Medulla oblongata (tissue), 1 donor: ENCODE data around the gene NAIF1.
"Not testable (repeated sequence)": the region's sequence is repeated elsewhere in the genome, so short reads cannot be mapped to it uniquely, and the experiment has no call there.

Experiments used
- DNase-seq: peaks from one replicate; pipeline ENCODE4 v3.0.0-alpha.2; 2015; ENCODE audit errors: extremely low spot score

Gene NAIF1

DNA sequence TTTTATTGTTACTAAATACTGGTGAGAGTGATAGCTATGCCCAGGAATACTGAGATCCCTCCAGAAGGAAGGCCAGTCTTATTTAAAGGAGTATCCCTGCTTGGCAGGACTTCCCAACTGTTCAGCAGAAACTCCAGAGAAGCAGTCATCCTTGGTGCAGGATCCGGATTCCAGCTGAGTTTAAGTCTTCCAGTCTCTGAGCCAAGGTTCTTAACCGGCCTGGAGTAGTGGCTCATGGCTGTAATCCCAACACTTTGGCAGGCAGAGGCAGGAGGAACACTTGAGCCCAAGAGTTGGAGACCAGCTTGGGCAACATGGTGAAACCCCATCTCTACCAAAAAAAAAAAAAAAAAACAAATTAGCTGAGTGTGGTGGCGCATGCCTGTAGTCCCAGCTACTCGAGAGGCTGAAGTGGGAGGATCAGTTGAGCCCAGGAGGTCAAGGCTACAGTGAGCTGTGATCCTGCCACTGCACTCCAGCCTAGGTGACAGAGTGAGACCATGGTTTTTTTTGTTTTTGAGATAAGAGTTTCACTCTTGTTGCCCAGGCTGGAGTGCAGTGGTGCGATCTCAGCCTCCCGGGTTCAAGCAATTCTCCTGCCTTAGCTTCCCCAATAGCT lies 7.6 kb downstream of the NAIF1 start:
- DNase-seq: no peak

DNA sequence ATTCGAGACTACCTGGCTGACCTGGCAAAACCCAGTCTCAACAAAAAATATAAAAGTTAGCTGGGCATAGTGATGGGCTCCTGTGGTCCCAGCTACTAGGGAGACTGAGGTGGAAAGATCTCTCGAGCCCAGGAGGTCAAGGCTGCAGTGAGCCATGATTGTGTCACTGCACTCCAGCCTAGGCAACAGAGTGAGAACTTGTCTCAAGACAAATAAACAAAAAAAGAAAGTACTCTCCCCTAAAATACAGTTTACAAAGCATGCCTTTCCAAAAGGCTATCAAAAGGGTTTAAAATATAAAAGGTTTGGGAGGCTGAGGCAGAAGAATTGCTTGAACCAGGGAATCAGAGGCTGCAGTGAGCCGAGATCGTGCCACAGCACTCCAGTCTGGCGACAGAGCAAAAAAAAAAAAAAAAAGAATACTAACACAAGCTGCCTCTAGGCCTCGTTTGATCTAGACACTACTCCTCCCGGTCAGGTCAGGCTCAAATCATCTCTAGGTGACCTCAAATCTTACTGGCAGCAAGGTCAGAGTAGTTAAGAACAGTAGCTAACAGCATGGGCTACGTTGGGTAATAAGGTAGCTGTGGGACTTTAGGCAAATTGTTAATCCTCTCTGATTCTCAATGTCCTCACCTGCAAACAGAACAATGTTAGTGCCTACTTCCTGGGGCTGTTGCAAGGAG lies 9.3 kb downstream of the NAIF1 start:
- DNase-seq: no peak

- DNase-seq: no peak
These were observed 10.0 kb downstream of the NAIF1 start for GRCh38 chr9:128056887-128057723.

GRCh38 chr9:128056086-128056485 lies 11.0 kb downstream of the NAIF1 start:
- peak; percentile 48 for DNase-seq

DNA sequence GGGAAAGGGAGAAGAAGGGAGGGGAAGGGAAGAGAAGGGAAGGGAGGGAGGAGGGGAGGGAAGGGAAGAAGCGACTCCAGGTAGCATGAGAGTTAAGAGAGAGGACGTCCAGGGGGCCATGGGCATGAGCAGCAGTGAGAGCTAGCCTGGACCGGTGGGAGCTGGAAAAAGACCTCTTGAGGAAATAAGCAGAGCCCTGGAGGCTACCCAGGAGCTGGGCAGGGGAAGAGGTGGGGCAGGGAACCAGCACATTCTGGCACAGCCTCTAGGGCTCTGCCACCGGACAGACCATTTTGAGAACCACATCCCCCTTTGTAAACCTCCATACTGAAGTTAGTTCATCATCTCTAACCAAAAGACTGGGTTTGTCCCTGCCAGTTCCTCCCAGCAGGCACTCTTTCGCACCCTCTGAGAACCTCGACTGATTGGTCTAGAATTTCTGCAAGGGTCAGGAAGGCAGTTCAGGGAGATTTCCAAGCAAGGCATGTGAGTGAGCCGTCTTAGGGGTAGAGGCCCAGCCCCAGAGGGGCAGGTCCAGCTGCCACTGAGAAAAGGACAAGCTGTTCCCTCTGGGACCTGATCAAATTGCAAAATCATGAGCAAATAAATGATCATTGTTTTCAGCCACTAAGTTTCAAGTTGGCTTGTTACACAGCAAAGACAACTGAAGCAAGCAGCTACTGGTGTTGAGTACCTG lies 11.6 kb downstream of the NAIF1 start:
- DNase-seq: peak; percentile 59

- no peak for DNase-seq
These were observed 13.0 kb downstream of the NAIF1 start for GRCh38 chr9:128054087-128054486.

GRCh38 chr9:128053560-128053959 lies 13.6 kb downstream of the NAIF1 start:
- DNase-seq: peak; percentile 85

DNA sequence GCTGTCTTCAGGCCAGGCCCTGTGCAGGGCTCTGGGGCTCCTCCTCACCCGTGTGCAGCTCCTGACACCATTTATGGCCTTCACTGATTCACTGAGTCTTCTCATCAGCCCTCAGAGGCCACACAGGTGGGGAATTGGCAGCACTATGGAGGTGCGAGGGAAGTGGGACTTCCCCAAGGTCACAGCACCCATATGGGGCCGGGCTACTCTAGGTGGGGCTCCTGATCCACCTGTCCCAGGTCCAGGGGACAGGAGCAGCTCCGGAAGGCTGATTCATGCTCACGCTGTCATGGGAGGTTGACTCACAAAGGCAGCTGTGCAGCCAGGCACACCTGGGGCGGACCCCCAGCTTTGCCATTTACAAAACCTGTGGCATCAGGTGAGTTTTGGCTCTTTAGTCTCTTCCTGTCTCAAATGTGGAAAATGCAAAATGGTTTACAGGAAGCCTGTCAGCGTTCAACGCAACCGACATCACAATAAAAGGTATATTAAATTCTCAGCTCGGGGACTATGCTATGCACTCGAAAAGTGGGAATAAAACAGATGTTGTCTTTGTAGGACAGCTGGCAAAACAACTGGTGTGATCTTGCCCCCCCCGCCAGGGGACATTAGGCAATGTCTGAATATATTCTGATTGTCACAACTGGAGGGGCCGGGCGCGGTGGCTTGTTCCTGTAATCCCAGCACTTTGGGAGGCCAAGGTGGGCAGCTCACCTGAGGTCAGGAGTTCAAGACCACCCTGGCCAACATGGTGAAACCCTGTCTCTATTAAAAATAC lies 15.0 kb downstream of the NAIF1 start:
- no peak for DNase-seq

DNA sequence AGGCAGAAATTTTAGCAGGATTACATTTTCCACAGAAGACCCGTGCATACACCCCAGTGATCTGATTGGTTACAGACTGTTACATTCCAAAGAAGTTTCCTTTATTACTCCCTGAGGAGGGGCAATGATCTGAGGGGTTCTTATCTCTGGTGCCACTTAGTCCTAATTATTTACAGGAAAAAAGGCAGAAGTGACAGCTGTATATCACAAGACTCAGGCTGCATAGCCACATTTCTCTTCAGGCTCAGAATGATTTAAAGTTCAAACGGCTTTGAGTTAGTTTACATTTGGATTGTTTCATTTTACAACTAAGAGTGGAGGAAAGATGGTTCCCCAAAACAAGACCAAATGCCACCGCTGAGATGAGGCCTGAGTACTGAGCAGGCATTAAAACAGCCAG lies 17.3 kb downstream of the NAIF1 start:
- no peak for DNase-seq

DNA sequence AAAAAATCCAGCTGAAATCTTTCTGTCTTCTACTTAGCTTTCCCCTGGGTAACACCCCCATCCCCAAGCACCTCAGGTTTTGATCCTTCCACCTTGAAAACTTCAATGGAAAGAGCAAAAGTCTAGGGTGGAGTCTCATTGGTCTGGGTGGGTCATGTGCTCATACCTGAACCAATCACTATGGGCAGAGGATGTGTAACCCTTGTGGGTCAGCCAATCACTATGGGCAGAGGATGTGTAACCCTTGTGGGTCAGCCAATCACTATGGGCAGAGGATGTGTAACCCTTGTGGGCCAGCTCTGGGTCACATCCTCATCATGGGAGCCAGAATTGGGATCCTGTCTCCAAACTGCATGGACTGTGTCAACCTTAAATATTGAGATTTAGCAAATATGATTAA lies 18.5 kb downstream of the NAIF1 start:
- DNase-seq: no peak

DNA sequence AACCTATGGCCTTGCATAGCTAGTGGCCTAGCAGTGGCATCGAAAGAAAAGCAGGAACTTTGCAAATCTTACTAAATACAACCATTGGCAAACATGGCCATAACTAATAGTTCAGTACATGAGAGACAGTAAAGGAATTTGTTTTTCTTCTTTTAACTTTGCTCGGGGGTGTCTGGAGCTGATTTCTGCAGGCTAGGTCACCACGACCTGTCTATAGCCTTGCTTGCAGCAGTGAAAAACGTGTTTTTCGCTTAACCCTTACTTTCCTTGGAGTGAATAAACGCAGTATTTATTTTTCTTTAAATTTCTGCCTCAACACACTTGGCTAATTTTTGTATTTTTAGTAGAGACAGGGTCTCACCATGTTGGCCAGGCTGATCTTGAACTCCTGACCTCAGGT lies 19.9 kb downstream of the NAIF1 start:
- no peak for DNase-seq

- DNase-seq: no peak
These were observed 21.3 kb downstream of the NAIF1 start for GRCh38 chr9:128045831-128046230.

GRCh38 chr9:128045409-128045808 lies 21.7 kb downstream of the NAIF1 start:
- DNase-seq: not testable (repeated sequence)

GRCh38 chr9:128043467-128043868 lies 23.7 kb downstream of the NAIF1 start:
- DNase-seq: no peak

GRCh38 chr9:128042043-128042442 lies 25.1 kb downstream of the NAIF1 start:
- DNase-seq: no peak

DNA sequence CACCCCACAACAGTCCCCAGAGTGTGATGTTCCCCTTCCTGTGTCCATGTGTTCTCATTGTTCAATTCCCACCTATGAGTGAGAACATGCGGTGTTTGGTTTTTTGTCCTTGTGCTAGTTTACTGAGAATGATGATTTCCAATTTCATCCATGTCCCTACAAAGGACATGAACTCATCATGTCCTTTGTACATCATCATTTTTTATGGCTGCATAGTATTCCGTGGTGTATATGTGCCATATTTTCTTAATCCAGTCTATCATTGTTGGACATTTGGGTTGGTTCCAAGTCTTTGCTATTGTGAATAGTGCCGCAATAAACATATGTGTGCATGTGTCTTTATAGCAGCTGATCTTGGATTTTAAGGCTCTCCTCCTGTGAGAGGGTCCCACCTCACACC lies 26.3 kb downstream of the NAIF1 start:
- not testable (repeated sequence) for DNase-seq

DNA sequence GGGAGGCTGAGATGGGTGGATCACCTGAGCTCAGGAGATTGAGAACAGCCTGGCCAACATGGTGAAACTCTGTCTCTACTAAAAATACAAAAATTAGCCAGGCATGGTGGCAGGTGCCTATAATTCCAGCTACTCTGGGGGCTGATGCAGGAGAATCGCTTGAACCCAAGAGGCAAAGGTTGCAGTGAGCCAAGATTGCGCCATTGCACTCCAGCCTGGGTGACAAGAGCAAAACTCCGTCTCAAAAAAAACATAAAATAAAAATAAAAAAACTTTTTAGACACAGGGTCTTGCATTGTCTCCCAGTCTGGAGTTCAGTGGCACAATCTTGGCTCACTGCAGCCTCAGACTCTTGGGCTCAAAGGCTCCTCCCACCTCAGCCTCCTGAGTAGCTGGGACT lies 30.6 kb downstream of the NAIF1 start:
- DNase-seq: not testable (repeated sequence)

- DNase-seq: peak; percentile 93
These were observed 32.1 kb downstream of the NAIF1 start for GRCh38 chr9:128034821-128035652.

DNA sequence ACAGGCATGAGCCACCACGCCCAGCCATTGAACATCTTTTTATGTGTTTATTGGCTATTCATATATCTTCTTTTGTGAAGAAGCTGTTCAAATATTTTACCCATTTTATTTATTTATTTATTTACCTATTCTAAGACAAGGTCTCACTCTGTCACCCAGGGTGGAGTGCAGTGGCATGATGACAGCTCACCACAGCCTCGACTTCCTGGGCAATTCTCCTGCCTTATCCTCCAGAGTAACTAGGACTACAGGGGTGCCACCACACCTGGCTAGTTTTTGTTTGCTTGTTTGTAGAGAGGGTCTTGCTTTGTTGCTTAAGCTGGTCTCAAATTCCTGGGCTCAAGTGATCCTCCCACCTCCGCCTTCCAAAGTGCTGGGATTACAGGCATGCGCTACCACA lies 33.5 kb downstream of the NAIF1 start:
- no peak for DNase-seq

DNA sequence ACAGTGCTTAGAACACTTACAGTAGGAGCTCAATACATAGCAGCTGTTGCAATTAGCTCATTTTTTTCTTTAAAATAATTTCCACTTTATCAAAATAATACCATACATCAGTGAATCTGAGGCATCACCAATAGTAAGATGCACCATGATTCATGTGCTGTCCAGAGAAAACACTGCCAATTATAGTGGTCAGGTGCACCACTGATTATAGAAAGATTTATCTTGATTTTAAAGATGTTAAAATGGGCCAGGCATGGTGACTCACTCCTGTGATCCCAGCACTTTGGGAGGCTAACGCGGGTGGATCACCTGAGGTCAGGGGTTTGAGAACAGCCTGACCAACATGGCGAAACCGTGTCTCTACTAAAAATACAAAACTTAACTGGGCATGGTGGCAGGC lies 39.4 kb downstream of the NAIF1 start:
- DNase-seq: no peak
